H9 (cell line): ENCODE data around the gene LEFTY2. TPM values are rescaled to one million over a fixed set of nuclear protein-coding genes. Genes with fewer than 3 reads are reported as not detected.

Experiments
- DNase-seq: peaks from one replicate; pipeline ENCODE4 v3.0.0-alpha.2; 2017
- H2AFZ ChIP-seq: one replicate; pipeline ENCODE4 v1.6.1; 2013; ENCODE audit warnings: mild to moderate bottlenecking, low read length, control low read depth, moderate library complexity
- H2AK5ac ChIP-seq: 2 replicates; pipeline ENCODE4 v1.6.1; 2013; ENCODE audit warnings: low read length, control low read depth, mixed read lengths; ENCODE audit not compliant: insufficient read length
- H2BK120ac ChIP-seq: one replicate; pipeline ENCODE4 v1.6.1; 2013; ENCODE audit warnings: low read depth, mild to moderate bottlenecking, low read length, control low read depth, inconsistent platforms; ENCODE audit not compliant: poor library complexity, severe bottlenecking
- H2BK12ac ChIP-seq: 2 replicates; pipeline ENCODE4 v1.6.1; 2013; ENCODE audit warnings: low read length, control low read depth, mixed read lengths, low read depth; ENCODE audit not compliant: insufficient read length
- H2BK15ac ChIP-seq: 2 replicates; pipeline ENCODE4 v1.6.1; 2013; ENCODE audit warnings: low read depth, low read length, control low read depth
- H2BK20ac ChIP-seq: one replicate; pipeline ENCODE4 v1.6.1; 2013; ENCODE audit warnings: low read depth, mild to moderate bottlenecking, low read length, control low read depth, inconsistent platforms; ENCODE audit not compliant: poor library complexity, severe bottlenecking
- H2BK5ac ChIP-seq: 2 replicates; pipeline ENCODE4 v1.6.1; 2013; ENCODE audit warnings: low read length, control low read depth, mixed read lengths; ENCODE audit not compliant: insufficient read length
- H3K14ac ChIP-seq: 2 replicates; pipeline ENCODE4 v1.6.1; 2013; ENCODE audit warnings: low read length, control low read depth; ENCODE audit not compliant: insufficient read depth
- H3K18ac ChIP-seq: 2 replicates; pipeline ENCODE4 v1.6.1; 2013; ENCODE audit warnings: low read depth, mild to moderate bottlenecking, mixed read lengths, low read length, control low read depth; ENCODE audit not compliant: insufficient read length
- H3K23ac ChIP-seq: 2 replicates; pipeline ENCODE4 v1.6.1; 2013; ENCODE audit warnings: low read length, control low read depth, mixed read lengths, low read depth; ENCODE audit not compliant: insufficient read length
- H3K23me2 ChIP-seq: 2 replicates; pipeline ENCODE4 v1.6.1; 2013; ENCODE audit warnings: low read depth, mild to moderate bottlenecking, mixed read lengths, low read length, control low read depth; ENCODE audit not compliant: insufficient read length, poor library complexity, severe bottlenecking
- H3K27ac ChIP-seq: 2 replicates; pipeline ENCODE4 v1.5.1; 2013; ENCODE audit warnings: low read length, control low read depth, mixed read lengths, low read depth; ENCODE audit not compliant: insufficient read length
- H3K27me3 ChIP-seq: 2 replicates; pipeline ENCODE4 v1.6.1; 2013; ENCODE audit warnings: low read length, control low read depth, inconsistent platforms; ENCODE audit not compliant: insufficient read depth
- H3K4ac ChIP-seq: 2 replicates; pipeline ENCODE4 v1.6.1; 2013; ENCODE audit warnings: low read depth, mild to moderate bottlenecking, control low read depth, inconsistent platforms, low read length, moderate library complexity
- H3K4me1 ChIP-seq: 2 replicates; pipeline ENCODE4 v1.6.1; 2013; ENCODE audit warnings: low read length, control low read depth, inconsistent platforms; ENCODE audit not compliant: insufficient read depth
- H3K4me2 ChIP-seq: 2 replicates; pipeline ENCODE4 v1.6.1; 2013; ENCODE audit warnings: low read length, control low read depth, mixed read lengths; ENCODE audit not compliant: insufficient read length, insufficient read depth
- H3K56ac ChIP-seq: 2 replicates; pipeline ENCODE4 v1.6.1; 2013; ENCODE audit warnings: low read depth, mild to moderate bottlenecking, mixed read lengths, low read length, control low read depth; ENCODE audit not compliant: insufficient read length
- H3K79me1 ChIP-seq: 2 replicates; pipeline ENCODE4 v1.6.1; 2013; ENCODE audit warnings: low read depth, mild to moderate bottlenecking, moderate library complexity, low read length, control low read depth, inconsistent platforms; ENCODE audit not compliant: insufficient read depth, poor library complexity, severe bottlenecking
- H3K79me2 ChIP-seq: 2 replicates; pipeline ENCODE4 v1.6.1; 2013; ENCODE audit warnings: low read length, control low read depth, inconsistent platforms; ENCODE audit not compliant: insufficient read depth
- H3K9ac ChIP-seq: 2 replicates; pipeline ENCODE4 v1.6.1; 2013; ENCODE audit warnings: low read length, control low read depth, mixed read lengths; ENCODE audit not compliant: insufficient read length; ENCODE audit errors: extremely low read depth
- H3K9me3 ChIP-seq: one replicate; pipeline ENCODE4 v1.6.1; 2013; ENCODE audit warnings: low read depth, low read length, inconsistent platforms; ENCODE audit not compliant: control insufficient read depth
- H3T11ph ChIP-seq: one replicate; pipeline ENCODE4 v1.6.1; 2013; ENCODE audit warnings: mild to moderate bottlenecking, low read length, control low read depth, inconsistent platforms
- H4K20me1 ChIP-seq: one replicate; pipeline ENCODE4 v1.6.1; 2013; ENCODE audit not compliant: control insufficient read depth, insufficient read length, insufficient read depth
- H4K5ac ChIP-seq: 2 replicates; pipeline ENCODE4 v1.6.1; 2013; ENCODE audit warnings: low read depth, mild to moderate bottlenecking, mixed read lengths, low read length, control low read depth; ENCODE audit not compliant: insufficient read length
- H4K8ac ChIP-seq: replicated peaks from 2 replicates; pipeline ENCODE4 v1.6.1; 2013; ENCODE audit warnings: low read length, control low read depth, mixed read lengths, low read depth; ENCODE audit not compliant: insufficient read length
- H4K91ac ChIP-seq: 2 replicates; pipeline ENCODE4 v1.6.1; 2013; ENCODE audit warnings: low read depth, mild to moderate bottlenecking, moderate library complexity, mixed read lengths, low read length, control low read depth; ENCODE audit not compliant: insufficient read length
- H3K27ac Mint-ChIP-seq, 3 experiments: 2 replicates in 2 of 3; 3 replicates in 1 of 3; pipeline ENCODE4 v1.8.0; 2020 to 2021; ENCODE audit warnings: mixed read lengths in 3 of 3, mild to moderate bottlenecking in 1 of 3, moderate library complexity in 1 of 3
- H3K27me3 Mint-ChIP-seq: 2 replicates; pipeline ENCODE4 v1.8.0; 2021; ENCODE audit warnings: low read depth, mild to moderate bottlenecking, moderate library complexity, mixed read lengths
- H3K36me3 Mint-ChIP-seq, 3 experiments: 2 replicates in 2 of 3; 3 replicates in 1 of 3; pipeline ENCODE4 v1.8.0; 2020 to 2021; ENCODE audit warnings: low read depth in 3 of 3, mixed read lengths in 3 of 3; ENCODE audit not compliant: insufficient read depth in 1 of 3
- H3K4me1 Mint-ChIP-seq, 2 experiments: 2 replicates each; pipeline ENCODE4 v1.8.0; 2020; ENCODE audit warnings: mixed read lengths in 2 of 2
- H3K4me3 Mint-ChIP-seq, 2 experiments: 2 replicates in 1 of 2; 3 replicates in 1 of 2; pipeline ENCODE4 v1.8.0; 2020 to 2021; ENCODE audit warnings: mild to moderate bottlenecking in 2 of 2, mixed read lengths in 2 of 2, moderate library complexity in 1 of 2
- H3K9me3 Mint-ChIP-seq, 2 experiments: 2 replicates in 1 of 2; 3 replicates in 1 of 2; pipeline ENCODE4 v1.8.0; 2020; ENCODE audit warnings: mild to moderate bottlenecking in 2 of 2, mixed read lengths in 2 of 2, moderate library complexity in 1 of 2
- WGBS: extraction: QIAGEN DNeasy Blood & Tissue Kit; methylation state at CpG from one replicate; pipeline ENCODE4 v1.1.7; 2013; ENCODE audit warnings: missing lambda C conversion rate, low lambda C conversion rate, mixed read lengths; ENCODE audit not compliant: insufficient read length; ENCODE audit errors: extremely low coverage; 5-methylcytosine and 5-hydroxymethylcytosine counted together
- total RNA-seq: library from RNA; stranded (reverse); gene quantifications from 2 replicates; pipeline ENCODE4 v1.2.1, GENCODE V29; 2021
- TF ChIP-seq, protein P1 (sequence below): fragments of 200-600 bp; sonication (generic); conservative IDR thresholded peaks from 3 replicates; pipeline ENCODE4 v1.8.0; 2021; ENCODE audit warnings: antibody characterized with exemption, mild to moderate bottlenecking

The LEFTY2 gene
- total RNA-seq, 1 experiment from 2014 or later: 16.3 TPM

DNA sequence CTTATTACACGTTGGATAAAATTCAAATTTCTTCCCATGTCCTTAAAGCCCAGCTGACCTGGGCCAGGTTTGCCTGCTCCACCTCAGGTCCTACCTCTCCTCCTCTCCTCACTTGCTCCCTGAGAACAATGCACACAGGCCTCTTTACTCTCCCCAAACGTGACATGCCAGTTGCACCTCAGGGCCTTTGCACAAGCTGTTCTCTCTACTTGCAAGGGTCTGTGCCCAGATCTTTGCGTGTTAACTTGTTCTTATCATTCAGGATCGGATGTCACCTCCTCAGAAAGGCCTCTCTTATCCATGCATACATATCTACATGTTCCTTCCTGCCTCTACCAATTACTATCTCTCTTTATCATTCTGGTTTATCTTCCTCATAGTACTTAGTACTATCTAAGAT is 37.4 kb downstream of the LEFTY2 start:
- no peak overlapping the region; a peak in 1 of 5 replicates for H3K4me3 Mint-ChIP-seq
- H3K23ac ChIP-seq: no peak overlapping the region
- no peak overlapping the region for H3K27ac Mint-ChIP-seq
- no peak overlapping the region for H2BK15ac ChIP-seq
- H2AK5ac ChIP-seq: no peak overlapping the region
- H3K27ac ChIP-seq: no peak overlapping the region
- peaks cover 4% of the 10 kb centered on the region for H3K27me3 Mint-ChIP-seq
- no CpG with 5 or more reads among the region's 4 CpGs for whole genome bisulfite sequencing
- no peak overlapping the region for H2AFZ ChIP-seq
- no peak overlapping the region for H3K18ac ChIP-seq
- H2BK12ac ChIP-seq: no peak overlapping the region
- TF ChIP-seq, protein P1, sequence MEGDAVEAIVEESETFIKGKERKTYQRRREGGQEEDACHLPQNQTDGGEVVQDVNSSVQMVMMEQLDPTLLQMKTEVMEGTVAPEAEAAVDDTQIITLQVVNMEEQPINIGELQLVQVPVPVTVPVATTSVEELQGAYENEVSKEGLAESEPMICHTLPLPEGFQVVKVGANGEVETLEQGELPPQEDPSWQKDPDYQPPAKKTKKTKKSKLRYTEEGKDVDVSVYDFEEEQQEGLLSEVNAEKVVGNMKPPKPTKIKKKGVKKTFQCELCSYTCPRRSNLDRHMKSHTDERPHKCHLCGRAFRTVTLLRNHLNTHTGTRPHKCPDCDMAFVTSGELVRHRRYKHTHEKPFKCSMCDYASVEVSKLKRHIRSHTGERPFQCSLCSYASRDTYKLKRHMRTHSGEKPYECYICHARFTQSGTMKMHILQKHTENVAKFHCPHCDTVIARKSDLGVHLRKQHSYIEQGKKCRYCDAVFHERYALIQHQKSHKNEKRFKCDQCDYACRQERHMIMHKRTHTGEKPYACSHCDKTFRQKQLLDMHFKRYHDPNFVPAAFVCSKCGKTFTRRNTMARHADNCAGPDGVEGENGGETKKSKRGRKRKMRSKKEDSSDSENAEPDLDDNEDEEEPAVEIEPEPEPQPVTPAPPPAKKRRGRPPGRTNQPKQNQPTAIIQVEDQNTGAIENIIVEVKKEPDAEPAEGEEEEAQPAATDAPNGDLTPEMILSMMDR: no peak
- no peak overlapping the region for H3K56ac ChIP-seq
- no peak overlapping the region for H3K9ac ChIP-seq
- H3K4me2 ChIP-seq: no peak overlapping the region
- no peak overlapping the region for H3K14ac ChIP-seq
- H3K79me1 ChIP-seq: no peaks in the 10 kb centered on the region
- no peak overlapping the region for H3T11ph ChIP-seq
- H2BK20ac ChIP-seq: no peak overlapping the region
- no peaks in the 10 kb centered on the region for H3K27me3 ChIP-seq
- no peak overlapping the region for H3K4ac ChIP-seq
- H4K91ac ChIP-seq: no peak overlapping the region
- no peaks in the 10 kb centered on the region for H3K9me3 ChIP-seq
- no peaks in the 10 kb centered on the region; a peak in 1 of 5 replicates for H3K9me3 Mint-ChIP-seq
- peaks cover 18 to 23% of the 10 kb centered on the region in 2 experiments for H3K4me1 Mint-ChIP-seq
- no peaks in the 10 kb centered on the region for H3K23me2 ChIP-seq
- no peak overlapping the region for H2BK120ac ChIP-seq
- H3K4me1 ChIP-seq: peaks cover 6% of the 10 kb centered on the region; the same call in 1 of the 2 replicates
- no peak overlapping the region for H4K5ac ChIP-seq
- no peak for DNase-seq
- no peaks in the 10 kb centered on the region for H3K79me2 ChIP-seq
- no peak overlapping the region for H4K8ac ChIP-seq
- no peaks in the 10 kb centered on the region for H4K20me1 ChIP-seq
- no peak overlapping the region for H2BK5ac ChIP-seq
- no peaks in the 10 kb centered on the region for H3K36me3 Mint-ChIP-seq
